ENCODE results near the gene ANKH.
A peak's percentile ranks its signal among the peaks of the same experiment; 100 is the strongest.

ANKH gene

GRCh38 chr5:14730881-14731280 is 140.7 kb downstream of the ANKH start:
- DNase-seq = no peak

GRCh38 chr5:14730466-14730865 is 141.1 kb downstream of the ANKH start:
- DNase-seq = no peak

GRCh38 chr5:14729448-14730385 is 141.9 kb downstream of the ANKH start:
- DNase-seq = no peak

- DNase-seq = no peak
Observed at GRCh38 chr5:14728459-14728938, 143.1 kb downstream of the ANKH start.

- no peak for DNase-seq
Observed at GRCh38 chr5:14727928-14728458, 143.6 kb downstream of the ANKH start.

GRCh38 chr5:14727428-14727865 is 144.1 kb downstream of the ANKH start:
- DNase-seq = peak; percentile 75

- DNase-seq = peak; percentile 79
Observed at GRCh38 chr5:14726066-14726838, 145.3 kb downstream of the ANKH start.

GRCh38 chr5:14724633-14725032 is 146.9 kb downstream of the ANKH start:
- no peak for DNase-seq

GRCh38 chr5:14723701-14724132 is 147.9 kb downstream of the ANKH start:
- no peak for DNase-seq

- DNase-seq = no peak
Observed at GRCh38 chr5:14722923-14723322, 148.7 kb downstream of the ANKH start.

GRCh38 chr5:14721990-14722656 is 149.5 kb downstream of the ANKH start:
- DNase-seq = peak; percentile 31

- peak; percentile 60 for DNase-seq
Observed at GRCh38 chr5:14720236-14720923, 151.2 kb downstream of the ANKH start.

- DNase-seq = no peak
Observed at GRCh38 chr5:14718778-14719177, 152.8 kb downstream of the ANKH start.

- DNase-seq = no peak
Observed at GRCh38 chr5:14716755-14717752, 154.5 kb downstream of the ANKH start.

- DNase-seq = peak; percentile 44
Observed at GRCh38 chr5:14715481-14715880, 156.1 kb downstream of the ANKH start.

GRCh38 chr5:14714706-14715105 is 156.9 kb downstream of the ANKH start:
- no peak for DNase-seq

- DNase-seq = no peak
Observed at GRCh38 chr5:14713476-14714390, 157.8 kb downstream of the ANKH start.

- DNase-seq = no peak
Observed at GRCh38 chr5:14712666-14713065, 158.9 kb downstream of the ANKH start.

GRCh38 chr5:14712131-14712530 is 159.4 kb downstream of the ANKH start:
- DNase-seq = no peak

Data from EL (cell line).